Astrocyte (in vitro differentiated cells and primary cell): ENCODE results near the gene MYO7B.

Source experiments
- CTCF ChIP-seq: IDR thresholded peaks from 2 replicates; pipeline ENCODE4 v1.5.1; 2011; ENCODE audit warnings: low read depth, mild to moderate bottlenecking, inconsistent platforms, low read length, moderate library complexity; ENCODE audit not compliant: insufficient read depth
- EZH2 ChIP-seq: IDR thresholded peaks from 2 replicates; pipeline ENCODE4 v1.6.1; 2012; ENCODE audit warnings: mild to moderate bottlenecking, low read length, inconsistent platforms; ENCODE audit not compliant: insufficient read depth

- no peak for TF ChIP-seq CTCF
- no peak for TF ChIP-seq EZH2
These were observed 145.9 kb downstream of the MYO7B start for GRCh38 chr2:127681288-127681804.
